HEK293 (cell line): ENCODE data around the gene DMPK.

Experiments
- CTCF ChIA-PET: fragments of 350-600 bp; formaldehyde crosslinking; extraction: SDS; loops from one replicate; lab custom pipeline; 2021; ENCODE audit warnings: antibody characterized with exemption; lab: Yijun Ruan, JAX
- POLR2A ChIA-PET: fragments of 300-600 bp; formaldehyde crosslinking; extraction: SDS; loops from one replicate; lab custom pipeline; 2020; ENCODE audit warnings: antibody characterized with exemption, inconsistent platforms; lab: Yijun Ruan, JAX
- H3K27ac ChIP-seq: fragments of 200-500 bp; sonication (Bioruptor generic); 2 replicates; pipeline ENCODE4 v1.5.1; 2014; ENCODE audit warnings: low read depth, low read length, control low read depth, inconsistent platforms; ENCODE audit errors: extremely low read depth
- H3K36me3 ChIP-seq, 2 experiments: fragments of 200-500 bp in 1 of 2; sonication (Bioruptor generic) in 1 of 2; 1 replicate in 1 of 2; 2 replicates in 1 of 2; pipeline ENCODE4 v1.5.1; 2014 to 2017; ENCODE audit warnings: inconsistent platforms in 2 of 2, low read length in 2 of 2; ENCODE audit not compliant: control insufficient read depth in 2 of 2, insufficient read depth in 1 of 2
- H3K4me1 ChIP-seq: fragments of 200-500 bp; sonication (Bioruptor generic); 2 replicates; pipeline ENCODE4 v1.5.1; 2014; ENCODE audit warnings: mild to moderate bottlenecking, low read length, inconsistent platforms; ENCODE audit not compliant: control insufficient read depth, insufficient read depth
- H3K4me3 ChIP-seq: 2 replicates; pipeline ENCODE4 v1.5.1; 2011; ENCODE audit warnings: low read depth, mild to moderate bottlenecking, control low read depth, low read length, moderate library complexity
- H3K9me3 ChIP-seq: fragments of 200-500 bp; sonication (Bioruptor generic); 2 replicates; pipeline ENCODE4 v1.5.1; 2014; ENCODE audit warnings: low read depth, low read length, inconsistent platforms; ENCODE audit not compliant: control insufficient read depth, insufficient read depth
- CTCF ChIP-seq: fragments of 450-650 bp; formaldehyde crosslinking; IDR thresholded peaks from 2 replicates; pipeline ENCODE4 v1.5.1; 2016; ENCODE audit warnings: missing biosample characterization, missing genetic modification characterization
- RBAK ChIP-seq: fragments of 450-650 bp; formaldehyde crosslinking; IDR thresholded peaks from 2 replicates; pipeline ENCODE4 v1.5.1; 2016; ENCODE audit warnings: missing biosample characterization, missing genetic modification characterization
- SCRT1 ChIP-seq: fragments of 450-650 bp; formaldehyde crosslinking; IDR thresholded peaks from 2 replicates; pipeline ENCODE4 v1.5.1; 2016; ENCODE audit warnings: missing biosample characterization, missing genetic modification characterization, borderline replicate concordance
- SP7 ChIP-seq: fragments of 450-650 bp; formaldehyde crosslinking; IDR thresholded peaks from 2 replicates; pipeline ENCODE4 v1.5.1; 2016; ENCODE audit warnings: missing biosample characterization, missing genetic modification characterization
- TRIM28 ChIP-seq: IDR thresholded peaks from 2 replicates; pipeline ENCODE4 v1.6.1; 2011; ENCODE audit warnings: low read length, control low read depth, borderline replicate concordance
- ZNF138 ChIP-seq: fragments of 450-650 bp; formaldehyde crosslinking; IDR thresholded peaks from 2 replicates; pipeline ENCODE4 v1.5.1; 2016; ENCODE audit warnings: missing biosample characterization, missing genetic modification characterization, borderline replicate concordance
- ZNF140 ChIP-seq: fragments of 450-650 bp; formaldehyde crosslinking; IDR thresholded peaks from 2 replicates; pipeline ENCODE4 v1.5.1; 2016; ENCODE audit warnings: missing biosample characterization, missing genetic modification characterization
- ZNF239 ChIP-seq: fragments of 450-650 bp; formaldehyde crosslinking; IDR thresholded peaks from 2 replicates; pipeline ENCODE4 v1.5.1; 2016; ENCODE audit warnings: missing biosample characterization, missing genetic modification characterization
- ZNF311 ChIP-seq: fragments of 450-650 bp; formaldehyde crosslinking; IDR thresholded peaks from 2 replicates; pipeline ENCODE4 v1.5.1; 2017; ENCODE audit warnings: missing biosample characterization, missing genetic modification characterization, borderline replicate concordance
- ZNF416 ChIP-seq: fragments of 450-650 bp; formaldehyde crosslinking; IDR thresholded peaks from 2 replicates; pipeline ENCODE4 v1.5.1; 2016; ENCODE audit warnings: missing biosample characterization, missing genetic modification characterization
- ZNF513 ChIP-seq: fragments of 450-650 bp; IDR thresholded peaks from 2 replicates; pipeline ENCODE4 v1.5.1; 2018; ENCODE audit warnings: missing biosample characterization, missing genetic modification characterization
- ZNF530 ChIP-seq: fragments of 450-650 bp; formaldehyde crosslinking; IDR thresholded peaks from 2 replicates; pipeline ENCODE4 v1.5.1; 2016; ENCODE audit warnings: low read depth, missing biosample characterization, missing genetic modification characterization
- ZNF596 ChIP-seq: fragments of 450-650 bp; IDR thresholded peaks from 2 replicates; pipeline ENCODE4 v1.5.0; 2018; ENCODE audit warnings: missing biosample characterization, mild to moderate bottlenecking, missing genetic modification characterization, moderate library complexity
- ZNF610 ChIP-seq: fragments of 450-650 bp; formaldehyde crosslinking; IDR thresholded peaks from 2 replicates; pipeline ENCODE4 v1.5.1; 2016; ENCODE audit warnings: missing biosample characterization, missing genetic modification characterization, borderline replicate concordance
- ZNF768 ChIP-seq: fragments of 450-650 bp; formaldehyde crosslinking; IDR thresholded peaks from 2 replicates; pipeline ENCODE4 v1.5.1; 2018; ENCODE audit warnings: missing biosample characterization, mild to moderate bottlenecking, missing genetic modification characterization
- ZSCAN16 ChIP-seq: fragments of 450-650 bp; formaldehyde crosslinking; IDR thresholded peaks from 2 replicates; pipeline ENCODE4 v1.5.1; 2016; ENCODE audit warnings: missing biosample characterization, missing genetic modification characterization
- ZSCAN23 ChIP-seq: fragments of 450-650 bp; formaldehyde crosslinking; IDR thresholded peaks from 2 replicates; pipeline ENCODE4 v1.5.1; 2016; ENCODE audit warnings: missing biosample characterization, missing genetic modification characterization
- TF ChIP-seq, protein P1 (sequence below): fragments of 450-650 bp; formaldehyde crosslinking; IDR thresholded peaks from 2 replicates; pipeline ENCODE4 v1.5.1; 2016; ENCODE audit warnings: missing biosample characterization, missing genetic modification characterization
- TF ChIP-seq, protein P2 (sequence below): fragments of 450-650 bp; formaldehyde crosslinking; IDR thresholded peaks from 2 replicates; pipeline ENCODE4 v1.5.1; 2017; ENCODE audit warnings: missing biosample characterization, missing genetic modification characterization
- TF ChIP-seq, protein P3 (sequence below): fragments of 450-650 bp; formaldehyde crosslinking; IDR thresholded peaks from 2 replicates; pipeline ENCODE4 v1.5.1; 2016; ENCODE audit warnings: missing biosample characterization, missing genetic modification characterization
- TF ChIP-seq, protein P4 (sequence below): fragments of 450-650 bp; formaldehyde crosslinking; IDR thresholded peaks from 2 replicates; pipeline ENCODE4 v1.5.1; 2016; ENCODE audit warnings: missing biosample characterization, missing genetic modification characterization

The DMPK gene

GRCh38 chr19:45768984-45769782 lies 13.1 kb downstream of the DMPK start, which contains the start of gene SIX5 (continued):
- TF ChIP-seq ZNF138, result no peak
- no peak for TF ChIP-seq ZNF311 (tag by site-specific recombination)
- no peak for TF ChIP-seq TRIM28
- 0 out of 2 replicates have a peak, but pooled peaks have one; percentile 17 for TF ChIP-seq ZNF239 (tag by site-specific recombination)
- no peak for TF ChIP-seq ZNF140 (tag by site-specific recombination)
- TF ChIP-seq ZNF610 (tag by site-specific recombination), result peak; percentile 77; the same call in 1 of the 2 replicates
- peak; percentile 79; the same call in 1 of the 2 replicates for TF ChIP-seq ZSCAN23
- TF ChIP-seq ZNF596 (tag by site-specific recombination), result no peak
- no peak for TF ChIP-seq ZNF530 (tag by site-specific recombination)
- TF ChIP-seq SP7, result peak; percentile 81
- TF ChIP-seq SCRT1 (tag by site-specific recombination), result no peak; the same call in 1 of the 2 replicates
- TF ChIP-seq RBAK (tag by site-specific recombination), result no peak
- TF ChIP-seq ZSCAN16 (tag by site-specific recombination), result no peak
- no peak for TF ChIP-seq ZNF768 (tag by site-specific recombination)
- TF ChIP-seq, protein P1, sequence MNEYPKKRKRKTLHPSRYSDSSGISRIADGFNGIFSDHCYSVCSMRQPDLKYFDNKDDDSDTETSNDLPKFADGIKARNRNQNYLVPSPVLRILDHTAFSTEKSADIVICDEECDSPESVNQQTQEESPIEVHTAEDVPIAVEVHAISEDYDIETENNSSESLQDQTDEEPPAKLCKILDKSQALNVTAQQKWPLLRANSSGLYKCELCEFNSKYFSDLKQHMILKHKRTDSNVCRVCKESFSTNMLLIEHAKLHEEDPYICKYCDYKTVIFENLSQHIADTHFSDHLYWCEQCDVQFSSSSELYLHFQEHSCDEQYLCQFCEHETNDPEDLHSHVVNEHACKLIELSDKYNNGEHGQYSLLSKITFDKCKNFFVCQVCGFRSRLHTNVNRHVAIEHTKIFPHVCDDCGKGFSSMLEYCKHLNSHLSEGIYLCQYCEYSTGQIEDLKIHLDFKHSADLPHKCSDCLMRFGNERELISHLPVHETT (tag by site-specific recombination), result no peak
- no peak for TF ChIP-seq ZNF416 (tag by site-specific recombination)
- TF ChIP-seq CTCF (tag by site-specific recombination), result peak; percentile 50; the same call in 1 of the 2 replicates

DNA sequence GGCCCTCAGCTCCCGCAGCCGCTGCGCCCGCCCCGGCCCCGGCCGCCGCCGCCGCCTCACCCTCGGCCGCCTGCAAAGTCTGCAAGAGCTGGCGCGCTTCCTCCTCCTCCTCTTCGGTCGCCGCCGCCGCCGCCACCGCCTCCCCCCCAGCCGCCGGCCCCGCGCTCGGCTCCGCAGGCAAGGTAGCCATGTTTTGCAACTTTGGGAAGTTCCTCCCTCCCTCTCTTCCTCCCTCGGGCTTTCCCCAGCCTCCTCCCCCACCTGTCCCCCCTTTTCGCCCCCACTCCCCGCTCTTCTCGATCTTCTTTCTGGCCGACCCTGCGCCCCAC lies 13.7 kb downstream of the DMPK start:
- Histone ChIP-seq H3K36me3 (peaks cover 3 to 22% of the 10 kb centered on the region in 2 experiments), H3K4me3 (peak overlapping the region; percentile 70), H3K9me3 (no peaks in the 10 kb centered on the region), H3K27ac (peak overlapping the region; percentile 98), H3K4me1 (peaks cover 25% of the 10 kb centered on the region)
- POLR2A ChIA-PET, result interaction anchor here (1.0 to 7.2 kb wide), 25 partner anchors 10 to 253 kb away, joined by 3 to 133 read pairs (median 10); partner anchors contain the start of genes CCDC61, DMPK, DMWD and FBXO46
- CTCF ChIA-PET, result interaction anchor here (0.5 to 2.8 kb wide), 11 partner anchors 11 to 118 kb away, joined by 3 to 61 read pairs (median 6); partner anchors contain the start of genes DMWD, FBXO46, FOXA3 and QPCTL
- TF ChIP-seq, protein P2, sequence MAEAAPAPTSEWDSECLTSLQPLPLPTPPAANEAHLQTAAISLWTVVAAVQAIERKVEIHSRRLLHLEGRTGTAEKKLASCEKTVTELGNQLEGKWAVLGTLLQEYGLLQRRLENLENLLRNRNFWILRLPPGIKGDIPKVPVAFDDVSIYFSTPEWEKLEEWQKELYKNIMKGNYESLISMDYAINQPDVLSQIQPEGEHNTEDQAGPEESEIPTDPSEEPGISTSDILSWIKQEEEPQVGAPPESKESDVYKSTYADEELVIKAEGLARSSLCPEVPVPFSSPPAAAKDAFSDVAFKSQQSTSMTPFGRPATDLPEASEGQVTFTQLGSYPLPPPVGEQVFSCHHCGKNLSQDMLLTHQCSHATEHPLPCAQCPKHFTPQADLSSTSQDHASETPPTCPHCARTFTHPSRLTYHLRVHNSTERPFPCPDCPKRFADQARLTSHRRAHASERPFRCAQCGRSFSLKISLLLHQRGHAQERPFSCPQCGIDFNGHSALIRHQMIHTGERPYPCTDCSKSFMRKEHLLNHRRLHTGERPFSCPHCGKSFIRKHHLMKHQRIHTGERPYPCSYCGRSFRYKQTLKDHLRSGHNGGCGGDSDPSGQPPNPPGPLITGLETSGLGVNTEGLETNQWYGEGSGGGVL (tag by site-specific recombination), result peak; percentile 92; the same call in 1 of the 2 replicates
- TF ChIP-seq, protein P3, sequence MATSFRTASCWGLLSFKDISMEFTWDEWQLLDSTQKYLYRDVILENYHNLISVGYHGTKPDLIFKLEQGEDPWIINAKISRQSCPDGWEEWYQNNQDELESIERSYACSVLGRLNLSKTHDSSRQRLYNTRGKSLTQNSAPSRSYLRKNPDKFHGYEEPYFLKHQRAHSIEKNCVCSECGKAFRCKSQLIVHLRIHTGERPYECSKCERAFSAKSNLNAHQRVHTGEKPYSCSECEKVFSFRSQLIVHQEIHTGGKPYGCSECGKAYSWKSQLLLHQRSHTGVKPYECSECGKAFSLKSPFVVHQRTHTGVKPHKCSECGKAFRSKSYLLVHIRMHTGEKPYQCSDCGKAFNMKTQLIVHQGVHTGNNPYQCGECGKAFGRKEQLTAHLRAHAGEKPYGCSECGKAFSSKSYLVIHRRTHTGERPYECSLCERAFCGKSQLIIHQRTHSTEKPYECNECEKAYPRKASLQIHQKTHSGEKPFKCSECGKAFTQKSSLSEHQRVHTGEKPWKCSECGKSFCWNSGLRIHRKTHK (tag by site-specific recombination), result no peak
- TF ChIP-seq, protein P4, sequence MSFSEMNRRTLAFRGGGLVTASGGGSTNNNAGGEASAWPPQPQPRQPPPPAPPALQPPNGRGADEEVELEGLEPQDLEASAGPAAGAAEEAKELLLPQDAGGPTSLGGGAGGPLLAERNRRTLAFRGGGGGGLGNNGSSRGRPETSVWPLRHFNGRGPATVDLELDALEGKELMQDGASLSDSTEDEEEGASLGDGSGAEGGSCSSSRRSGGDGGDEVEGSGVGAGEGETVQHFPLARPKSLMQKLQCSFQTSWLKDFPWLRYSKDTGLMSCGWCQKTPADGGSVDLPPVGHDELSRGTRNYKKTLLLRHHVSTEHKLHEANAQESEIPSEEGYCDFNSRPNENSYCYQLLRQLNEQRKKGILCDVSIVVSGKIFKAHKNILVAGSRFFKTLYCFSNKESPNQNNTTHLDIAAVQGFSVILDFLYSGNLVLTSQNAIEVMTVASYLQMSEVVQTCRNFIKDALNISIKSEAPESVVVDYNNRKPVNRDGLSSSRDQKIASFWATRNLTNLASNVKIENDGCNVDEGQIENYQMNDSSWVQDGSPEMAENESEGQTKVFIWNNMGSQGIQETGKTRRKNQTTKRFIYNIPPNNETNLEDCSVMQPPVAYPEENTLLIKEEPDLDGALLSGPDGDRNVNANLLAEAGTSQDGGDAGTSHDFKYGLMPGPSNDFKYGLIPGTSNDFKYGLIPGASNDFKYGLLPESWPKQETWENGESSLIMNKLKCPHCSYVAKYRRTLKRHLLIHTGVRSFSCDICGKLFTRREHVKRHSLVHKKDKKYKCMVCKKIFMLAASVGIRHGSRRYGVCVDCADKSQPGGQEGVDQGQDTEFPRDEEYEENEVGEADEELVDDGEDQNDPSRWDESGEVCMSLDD (tag by site-specific recombination), result no peak
- TF ChIP-seq ZNF513 (tag by site-specific recombination), result peak; percentile 64; the same call in 1 of the 2 replicates
- TF ChIP-seq, all 188 proteins: peak for 2
